ENCODE measurements around the gene PPP1CA.

PPP1CA gene

GRCh38 chr11:67397536-67397935 lies 4.1 kb downstream of the PPP1CA start:
- DNase-seq (ENCODE audit: low read depth): no peak
- TF ChIP-seq, protein P1, sequence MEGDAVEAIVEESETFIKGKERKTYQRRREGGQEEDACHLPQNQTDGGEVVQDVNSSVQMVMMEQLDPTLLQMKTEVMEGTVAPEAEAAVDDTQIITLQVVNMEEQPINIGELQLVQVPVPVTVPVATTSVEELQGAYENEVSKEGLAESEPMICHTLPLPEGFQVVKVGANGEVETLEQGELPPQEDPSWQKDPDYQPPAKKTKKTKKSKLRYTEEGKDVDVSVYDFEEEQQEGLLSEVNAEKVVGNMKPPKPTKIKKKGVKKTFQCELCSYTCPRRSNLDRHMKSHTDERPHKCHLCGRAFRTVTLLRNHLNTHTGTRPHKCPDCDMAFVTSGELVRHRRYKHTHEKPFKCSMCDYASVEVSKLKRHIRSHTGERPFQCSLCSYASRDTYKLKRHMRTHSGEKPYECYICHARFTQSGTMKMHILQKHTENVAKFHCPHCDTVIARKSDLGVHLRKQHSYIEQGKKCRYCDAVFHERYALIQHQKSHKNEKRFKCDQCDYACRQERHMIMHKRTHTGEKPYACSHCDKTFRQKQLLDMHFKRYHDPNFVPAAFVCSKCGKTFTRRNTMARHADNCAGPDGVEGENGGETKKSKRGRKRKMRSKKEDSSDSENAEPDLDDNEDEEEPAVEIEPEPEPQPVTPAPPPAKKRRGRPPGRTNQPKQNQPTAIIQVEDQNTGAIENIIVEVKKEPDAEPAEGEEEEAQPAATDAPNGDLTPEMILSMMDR (conservative IDR thresholded peaks at IDR 0.05; ENCODE audit: low read depth, low read length): no peak
- no peak overlapping the region for H3K4me3 ChIP-seq (ENCODE audit: low read length)

- H3K4me3 ChIP-seq (ENCODE audit: low read length): no peak overlapping the region
- TF ChIP-seq, protein P1 (conservative IDR thresholded peaks at IDR 0.05; ENCODE audit: low read depth, low read length): no peak
- no peak for DNase-seq (ENCODE audit: low read depth)
Measured at GRCh38 chr11:67396587-67397389, 4.9 kb downstream of the PPP1CA start.

DNA sequence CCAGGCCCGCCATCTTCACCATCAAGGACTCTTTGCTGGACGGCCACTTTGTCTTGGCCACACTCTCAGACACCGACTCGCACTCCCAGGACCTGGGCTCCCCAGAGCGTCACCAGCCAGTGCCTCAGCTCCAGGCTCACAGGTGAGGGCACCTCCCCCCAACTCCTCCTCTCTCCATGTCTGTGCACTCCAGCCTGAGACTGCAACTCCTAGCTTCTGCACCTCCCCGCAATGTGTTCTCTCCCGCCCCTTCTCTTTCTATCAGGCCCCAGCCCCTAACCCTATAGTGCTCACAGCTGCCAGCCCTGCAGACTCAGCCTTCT lies 5.4 kb downstream of the PPP1CA start:
- TF ChIP-seq, protein P1 (conservative IDR thresholded peaks at IDR 0.05; ENCODE audit: low read depth, low read length): no peak
- H3K4me3 ChIP-seq (ENCODE audit: low read length): no peak overlapping the region
- no peak for DNase-seq (ENCODE audit: low read depth)

DNA sequence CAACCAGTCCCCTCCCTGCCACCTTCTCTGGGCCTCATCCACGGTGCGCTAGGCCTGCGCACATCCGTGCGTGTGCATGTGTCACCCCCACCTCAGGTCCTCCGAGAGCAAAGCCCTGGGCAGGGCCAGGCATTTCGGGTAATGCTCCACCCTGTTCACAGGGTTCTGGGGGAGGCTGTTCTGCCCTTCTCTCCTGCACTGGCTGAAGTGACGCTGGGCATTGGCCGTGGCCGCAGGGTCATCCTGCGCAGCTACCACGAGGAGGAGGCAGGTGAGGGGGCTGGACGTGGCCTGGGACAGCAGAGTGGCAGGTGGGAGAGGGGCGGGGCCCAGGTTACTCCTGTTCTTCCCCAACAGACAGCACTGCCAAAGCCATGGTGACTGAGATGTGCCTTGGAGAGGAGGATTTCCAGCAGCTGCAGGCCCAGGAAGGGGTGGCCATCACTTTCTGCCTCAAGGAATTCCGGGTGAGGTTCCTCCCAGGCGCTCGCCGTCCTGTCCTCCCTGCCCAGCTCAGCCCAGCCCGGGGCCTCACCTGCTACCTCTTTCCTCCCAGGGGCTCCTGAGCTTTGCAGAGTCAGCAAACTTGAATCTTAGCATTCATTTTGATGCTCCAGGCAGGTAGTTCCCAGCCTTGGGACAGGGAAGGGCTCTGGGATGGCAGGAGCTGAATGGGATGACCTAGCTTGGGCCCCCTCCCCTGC lies 6.0 kb downstream of the PPP1CA start:
- TF ChIP-seq, protein P1 (conservative IDR thresholded peaks at IDR 0.05; ENCODE audit: low read depth, low read length): no peak
- no peak overlapping the region for H3K4me3 ChIP-seq (ENCODE audit: low read length)
- DNase-seq (ENCODE audit: low read depth): no peak

- no peak for DNase-seq (ENCODE audit: low read depth)
- TF ChIP-seq, protein P1 (conservative IDR thresholded peaks at IDR 0.05; ENCODE audit: low read depth, low read length): no peak
- H3K4me3 ChIP-seq (ENCODE audit: low read length): no peak overlapping the region
Measured at GRCh38 chr11:67393990-67394389, 7.7 kb downstream of the PPP1CA start.

- TF ChIP-seq, protein P1 (conservative IDR thresholded peaks at IDR 0.05; ENCODE audit: low read depth, low read length): no peak
- DNase-seq (ENCODE audit: low read depth): no peak
- no peak overlapping the region for H3K4me3 ChIP-seq (ENCODE audit: low read length)
Measured at GRCh38 chr11:67393437-67393836, 8.2 kb downstream of the PPP1CA start.
